Endodermal cell (in vitro differentiated cells): ENCODE results near the gene CCDC181. TPM values are rescaled to one million over a fixed set of nuclear protein-coding genes. Genes with fewer than 3 reads are reported as not detected.
"Not testable (repeated sequence)": the region's sequence is repeated elsewhere in the genome, so short reads cannot be mapped to it uniquely, and the experiment has no call there.

ENCODE experiments used
- DNase-seq: peaks from one replicate; pipeline ENCODE4 v3.0.0-alpha.2; 2017
- H3K27ac ChIP-seq: 2 replicates; pipeline ENCODE4 v1.5.1; 2013; ENCODE audit warnings: mild to moderate bottlenecking, low read depth, low read length, moderate library complexity
- H3K27me3 ChIP-seq: 2 replicates; pipeline ENCODE4 v1.6.1; 2013; ENCODE audit warnings: mild to moderate bottlenecking, low read length, moderate library complexity; ENCODE audit not compliant: insufficient read depth, control insufficient read depth, poor library complexity, severe bottlenecking
- H3K36me3 ChIP-seq: 2 replicates; pipeline ENCODE4 v1.7.0; 2013; ENCODE audit warnings: mild to moderate bottlenecking, low read length, moderate library complexity; ENCODE audit not compliant: control insufficient read depth, insufficient read depth
- H3K4me1 ChIP-seq: one replicate; pipeline ENCODE4 v1.7.0; 2013; ENCODE audit warnings: low read length; ENCODE audit not compliant: control insufficient read depth, insufficient read depth
- H3K4me3 ChIP-seq: 2 replicates; pipeline ENCODE4 v1.5.1; 2013; ENCODE audit warnings: mild to moderate bottlenecking, low read length, moderate library complexity
- H3K9ac ChIP-seq: 2 replicates; pipeline ENCODE4 v1.6.1; 2013; ENCODE audit warnings: mild to moderate bottlenecking, low read length, moderate library complexity; ENCODE audit not compliant: poor library complexity, severe bottlenecking; ENCODE audit errors: extremely low read depth
- H3K9me3 ChIP-seq: 2 replicates; pipeline ENCODE4 v1.6.1; 2013; ENCODE audit warnings: mild to moderate bottlenecking, low read length, moderate library complexity; ENCODE audit not compliant: control insufficient read depth
- H3K27ac Mint-ChIP-seq: 2 replicates; pipeline ENCODE4 v1.8.0; 2020; ENCODE audit warnings: mixed read lengths
- H3K27me3 Mint-ChIP-seq: 2 replicates; pipeline ENCODE4 v1.8.0; 2021; ENCODE audit warnings: mild to moderate bottlenecking, mixed read lengths; ENCODE audit not compliant: insufficient read depth
- H3K36me3 Mint-ChIP-seq: 2 replicates; pipeline ENCODE4 v1.8.0; 2020; ENCODE audit warnings: low read depth, mixed read lengths
- H3K4me1 Mint-ChIP-seq: 2 replicates; pipeline ENCODE4 v1.8.0; 2020; ENCODE audit warnings: mixed read lengths
- H3K4me3 Mint-ChIP-seq: 2 replicates; pipeline ENCODE4 v1.8.0; 2020; ENCODE audit warnings: mild to moderate bottlenecking, moderate library complexity, mixed read lengths
- H3K9me3 Mint-ChIP-seq: 2 replicates; pipeline ENCODE4 v1.8.0; 2020; ENCODE audit warnings: mild to moderate bottlenecking, mixed read lengths
- CTCF ChIP-seq: fragments of 200-600 bp; sonication (generic); conservative IDR thresholded peaks from 2 replicates; pipeline ENCODE4 v1.5.0; 2021; ENCODE audit warnings: antibody characterized with exemption, mild to moderate bottlenecking
- WGBS, 2 experiments: methylation state at CpG; one replicate each; pipeline versions ENCODE4 v1.1.5 to v1.1.7; 2013; ENCODE audit warnings: missing lambda C conversion rate in 2 of 2, mixed read lengths in 1 of 2; ENCODE audit not compliant: insufficient coverage in 1 of 2, insufficient read length in 1 of 2; 5-methylcytosine and 5-hydroxymethylcytosine counted together
- total RNA-seq, 2 donors: library from RNA; stranded (reverse); fragmentation: NEBNext Ultra II Directional in 1 of 2; extraction: Animal tissue kit (Norgen Biotek cat#: 25700) in 1 of 2; gene quantifications; 2 replicates in 1 of 2; 3 replicates in 1 of 2; pipeline ENCODE4 v1.2.1, GENCODE V29; 2021

CCDC181 gene
- total RNA-seq, 2 donors from 2014 or later: 4.9 to 7.8 TPM

- no peak overlapping the region for H3K27ac Mint-ChIP-seq
- Histone ChIP-seq H3K4me1 (no peaks in the 10 kb centered on the region), H3K36me3 (no peaks in the 10 kb centered on the region), H3K9ac (no peak overlapping the region), H3K27me3 (no peaks in the 10 kb centered on the region), H3K4me3 (no peak overlapping the region), H3K9me3 (no peaks in the 10 kb centered on the region), H3K27ac (no peak overlapping the region)
- no peak for TF ChIP-seq CTCF
- H3K36me3 Mint-ChIP-seq: no peaks in the 10 kb centered on the region
- peaks cover 17% of the 10 kb centered on the region for H3K27me3 Mint-ChIP-seq
- H3K9me3 Mint-ChIP-seq: peaks cover 12% of the 10 kb centered on the region
- DNase-seq: no peak
- H3K4me1 Mint-ChIP-seq: peaks cover 3% of the 10 kb centered on the region
- no peak overlapping the region for H3K4me3 Mint-ChIP-seq
- WGBS, 2 experiments: 89 to 95% methylated on average over 2 of the region's 2 CpGs
These were observed 12.3 kb downstream of the CCDC181 start for GRCh38 chr1:169414952-169415351.

GRCh38 chr1:169408340-169408739 is 18.9 kb downstream of the CCDC181 start:
- H3K4me3 ChIP-seq, H3K36me3 Mint-ChIP-seq, H3K27ac ChIP-seq, H3K4me1 Mint-ChIP-seq, H3K4me3 Mint-ChIP-seq, H3K9me3 ChIP-seq, H3K9ac ChIP-seq, DNase-seq, H3K36me3 ChIP-seq, H3K27me3 ChIP-seq, H3K27ac Mint-ChIP-seq, H3K4me1 ChIP-seq: not testable (repeated sequence)
- Mint-ChIP-seq H3K27me3 (peaks cover 34% of the 10 kb centered on the region), H3K9me3 (peaks cover 44% of the 10 kb centered on the region)
- 90 to 100% methylated on average over 1 to 5 of the region's 5 CpGs for WGBS, 2 experiments

DNA sequence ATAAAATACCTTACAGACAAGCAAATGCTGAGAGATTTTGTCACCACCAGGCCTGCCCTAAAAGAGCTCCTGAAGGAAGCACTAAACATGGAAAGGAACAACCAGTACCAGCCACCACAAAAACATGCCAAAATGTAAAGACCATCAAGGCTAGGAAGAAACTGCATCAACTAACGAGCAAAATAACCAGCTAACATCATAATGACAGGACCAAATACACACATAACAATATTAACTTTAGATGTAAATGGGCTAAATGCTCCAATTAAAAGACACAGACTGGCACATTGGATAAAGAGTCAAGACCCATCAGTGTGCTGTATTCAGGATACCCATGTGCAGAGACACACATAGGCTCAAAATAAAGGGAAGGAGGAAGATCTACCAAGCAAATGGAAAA is 24.7 kb downstream of the CCDC181 start:
- H3K4me1 Mint-ChIP-seq, H3K4me3 ChIP-seq, H3K27me3 ChIP-seq, H3K9ac ChIP-seq, H3K4me3 Mint-ChIP-seq, H3K36me3 Mint-ChIP-seq, H3K4me1 ChIP-seq, H3K36me3 ChIP-seq, DNase-seq, H3K27ac ChIP-seq, H3K9me3 ChIP-seq, H3K27ac Mint-ChIP-seq: not testable (repeated sequence)
- Mint-ChIP-seq H3K27me3 (peaks cover 16% of the 10 kb centered on the region), H3K9me3 (peaks cover 61% of the 10 kb centered on the region)
- 40% methylated on average over 1 of the region's 1 CpG; no CpG with 5 or more reads in 1 of the 2 experiments for WGBS, 2 experiments

- Histone ChIP-seq H3K27ac (no peak overlapping the region), H3K4me3 (no peak overlapping the region), H3K9ac (no peak overlapping the region), H3K27me3 (no peaks in the 10 kb centered on the region), H3K36me3 (peaks cover 20% of the 10 kb centered on the region), H3K4me1 (no peaks in the 10 kb centered on the region), H3K9me3 (peaks cover 9% of the 10 kb centered on the region)
- Mint-ChIP-seq H3K36me3 (peaks cover 41% of the 10 kb centered on the region), H3K9me3 (peaks cover 11% of the 10 kb centered on the region), H3K27me3 (no peaks in the 10 kb centered on the region), H3K4me1 (no peaks in the 10 kb centered on the region), H3K27ac (no peak overlapping the region), H3K4me3 (no peak overlapping the region)
- no peak for DNase-seq
- 83 to 95% methylated on average over 1 to 3 of the region's 3 CpGs for WGBS, 2 experiments
- TF ChIP-seq CTCF: no peak
These were observed 31.3 kb downstream of the CCDC181 start for GRCh38 chr1:169395955-169396354.
